Astrocyte of the spinal cord (primary cell): Measurements from ENCODE around the gene ANAPC13.

Source experiments
- DNase-seq: peaks from one replicate; pipeline ENCODE4 v3.0.0; 2011; ENCODE audit warnings: low read depth, low spot score
- H3K4me3 ChIP-seq: 2 replicates; pipeline ENCODE4 v1.5.1; 2011; ENCODE audit warnings: low read depth, mild to moderate bottlenecking, low read length, moderate library complexity
- CTCF ChIP-seq: IDR thresholded peaks from 2 replicates; pipeline ENCODE4 v1.5.1; 2012; ENCODE audit warnings: low read depth, mild to moderate bottlenecking, low read length, inconsistent platforms
- in situ Hi-C: cut with HindIII; loops from 2 replicates; pipeline ENCODE4 v1.10.0; 2017; ENCODE audit warnings: low sequenced_read_pairs

Gene ANAPC13

GRCh38 chr3:134503266-134503665 lies 17.5 kb upstream of the ANAPC13 start:
- in situ Hi-C loops = no loop called here

GRCh38 chr3:134496471-134497071 lies 10.8 kb upstream of the ANAPC13 start:
- no peak overlapping the region for H3K4me3 ChIP-seq
- in situ Hi-C loops = no loop called here
- TF ChIP-seq CTCF = no peak
- no peak for DNase-seq

More at GRCh38 chr3:134503266-134503665, 17.5 kb upstream of the ANAPC13 start:
- TF ChIP-seq CTCF = no peak
- H3K4me3 ChIP-seq = no peak overlapping the region
- DNase-seq = no peak

- DNase-seq = no peak
- H3K4me3 ChIP-seq = no peak overlapping the region
- TF ChIP-seq CTCF = no peak
- in situ Hi-C loops = no loop called here
Measured at GRCh38 chr3:134495980-134496379, 10.2 kb upstream of the ANAPC13 start.

- in situ Hi-C loops = no loop called here
- no peak for DNase-seq
- no peak overlapping the region for H3K4me3 ChIP-seq
- no peak for TF ChIP-seq CTCF
Measured at GRCh38 chr3:134494495-134494894, 8.7 kb upstream of the ANAPC13 start.

GRCh38 chr3:134487406-134487805 lies 1.6 kb upstream of the ANAPC13 start:
- H3K4me3 ChIP-seq = peak overlapping the region; percentile 66
- TF ChIP-seq CTCF = no peak
- no peak for DNase-seq
- in situ Hi-C loops = no loop called here

- in situ Hi-C loops = no loop called here
- TF ChIP-seq CTCF = no peak
- DNase-seq = peak; percentile 43
- H3K4me3 ChIP-seq = peak overlapping the region; percentile 66
Measured at GRCh38 chr3:134486577-134487041, 824 bp upstream of the ANAPC13 start.
